KMS-11 (cell line): Measurements from ENCODE around the gene THG1L.

Experiments used
- H2AFZ ChIP-seq: fragments of 200-600 bp; sonication (generic); 2 replicates; pipeline ENCODE4 v1.6.1; 2016; ENCODE audit warnings: antibody characterized with exemption, mixed run types, low read depth
- H3K27ac ChIP-seq: fragments of 200-600 bp; sonication (generic); 2 replicates; pipeline ENCODE4 v1.6.1; 2016; ENCODE audit warnings: mild to moderate bottlenecking, mixed run types
- H3K27me3 ChIP-seq: fragments of 200-600 bp; sonication (generic); 2 replicates; pipeline ENCODE4 v1.6.1; 2017; ENCODE audit warnings: mild to moderate bottlenecking, low read depth, mixed run types, moderate library complexity; ENCODE audit not compliant: insufficient read depth
- H3K36me3 ChIP-seq: fragments of 200-600 bp; sonication (generic); 2 replicates; pipeline ENCODE4 v1.6.1; 2017; ENCODE audit warnings: mild to moderate bottlenecking, mixed run types; ENCODE audit not compliant: insufficient read depth
- H3K4me1 ChIP-seq: fragments of 200-600 bp; sonication (generic); 2 replicates; pipeline ENCODE4 v1.6.1; 2016; ENCODE audit warnings: mild to moderate bottlenecking, low read depth, mixed run types; ENCODE audit not compliant: poor library complexity, severe bottlenecking
- H3K4me2 ChIP-seq: fragments of 200-600 bp; sonication (generic); 2 replicates; pipeline ENCODE4 v1.7.0; 2016; ENCODE audit warnings: mild to moderate bottlenecking, mixed run types
- H3K4me3 ChIP-seq: fragments of 200-600 bp; sonication (generic); IDR thresholded peaks from 2 replicates; pipeline ENCODE4 v1.6.1; 2017; ENCODE audit warnings: low read depth, low read length, mixed read lengths; ENCODE audit not compliant: insufficient read depth
- H3K79me2 ChIP-seq: fragments of 200-600 bp; sonication (generic); 2 replicates; pipeline ENCODE4 v1.6.1; 2016; ENCODE audit warnings: low read depth, mixed run types; ENCODE audit not compliant: insufficient read depth
- H3K9ac ChIP-seq: fragments of 200-600 bp; sonication (generic); 2 replicates; pipeline ENCODE4 v1.6.1; 2016; ENCODE audit warnings: mild to moderate bottlenecking, mixed run types
- H4K20me1 ChIP-seq: fragments of 200-600 bp; sonication (generic); 2 replicates; pipeline ENCODE4 v1.6.1; 2016; ENCODE audit warnings: mild to moderate bottlenecking, mixed run types; ENCODE audit not compliant: insufficient read depth
- TF ChIP-seq, protein P1 (sequence below): fragments of 200-600 bp; sonication (generic); conservative IDR thresholded peaks from 2 replicates; pipeline ENCODE4 v1.6.1; 2017; ENCODE audit warnings: low read depth, mild to moderate bottlenecking, antibody characterized with exemption, low read length, moderate library complexity, mixed read lengths

THG1L gene

DNA sequence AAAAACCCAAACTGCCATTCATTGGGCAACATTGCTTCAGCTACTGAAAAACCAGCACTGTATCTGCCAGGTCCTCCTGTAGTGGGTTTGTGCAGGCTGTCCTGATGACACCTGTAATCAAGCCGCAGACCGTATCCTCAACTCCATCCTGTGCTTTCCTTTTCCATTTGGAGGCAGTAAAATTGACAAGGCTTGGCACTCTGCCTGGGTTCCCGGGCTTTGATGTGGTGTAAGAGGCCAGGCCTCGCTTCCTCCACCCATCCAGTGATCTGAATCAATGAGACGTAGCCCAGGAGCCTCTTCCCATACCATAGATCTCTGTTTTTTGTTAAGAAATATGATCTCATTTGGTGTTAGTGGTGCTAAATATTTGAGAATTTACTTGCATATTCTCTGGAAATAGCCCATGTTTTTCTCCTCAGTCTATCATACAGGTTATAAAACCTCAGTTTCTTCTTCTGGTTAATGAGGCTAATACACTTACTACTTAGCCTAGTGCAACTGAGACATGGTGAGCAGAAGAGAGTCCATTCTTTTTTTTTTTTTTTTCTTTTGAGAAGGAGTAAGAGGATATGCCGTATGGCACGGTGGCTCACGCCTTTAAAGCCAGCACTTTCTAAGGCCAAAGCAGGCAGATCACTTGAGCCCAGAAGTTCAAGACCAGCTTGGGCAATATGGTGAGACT, 47.0 kb downstream of the THG1L start:
- Histone ChIP-seq H3K36me3 (no peaks in the 10 kb centered on the region), H3K4me3 (no peak overlapping the region), H3K79me2 (no peaks in the 10 kb centered on the region), H3K27me3 (no peaks in the 10 kb centered on the region), H3K9ac (no peak overlapping the region), H4K20me1 (no peaks in the 10 kb centered on the region), H3K4me2 (no peak overlapping the region), H2AFZ (no peak overlapping the region), H3K4me1 (no peaks in the 10 kb centered on the region), H3K27ac (no peak overlapping the region)
- TF ChIP-seq, protein P1, sequence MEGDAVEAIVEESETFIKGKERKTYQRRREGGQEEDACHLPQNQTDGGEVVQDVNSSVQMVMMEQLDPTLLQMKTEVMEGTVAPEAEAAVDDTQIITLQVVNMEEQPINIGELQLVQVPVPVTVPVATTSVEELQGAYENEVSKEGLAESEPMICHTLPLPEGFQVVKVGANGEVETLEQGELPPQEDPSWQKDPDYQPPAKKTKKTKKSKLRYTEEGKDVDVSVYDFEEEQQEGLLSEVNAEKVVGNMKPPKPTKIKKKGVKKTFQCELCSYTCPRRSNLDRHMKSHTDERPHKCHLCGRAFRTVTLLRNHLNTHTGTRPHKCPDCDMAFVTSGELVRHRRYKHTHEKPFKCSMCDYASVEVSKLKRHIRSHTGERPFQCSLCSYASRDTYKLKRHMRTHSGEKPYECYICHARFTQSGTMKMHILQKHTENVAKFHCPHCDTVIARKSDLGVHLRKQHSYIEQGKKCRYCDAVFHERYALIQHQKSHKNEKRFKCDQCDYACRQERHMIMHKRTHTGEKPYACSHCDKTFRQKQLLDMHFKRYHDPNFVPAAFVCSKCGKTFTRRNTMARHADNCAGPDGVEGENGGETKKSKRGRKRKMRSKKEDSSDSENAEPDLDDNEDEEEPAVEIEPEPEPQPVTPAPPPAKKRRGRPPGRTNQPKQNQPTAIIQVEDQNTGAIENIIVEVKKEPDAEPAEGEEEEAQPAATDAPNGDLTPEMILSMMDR: no peak

DNA sequence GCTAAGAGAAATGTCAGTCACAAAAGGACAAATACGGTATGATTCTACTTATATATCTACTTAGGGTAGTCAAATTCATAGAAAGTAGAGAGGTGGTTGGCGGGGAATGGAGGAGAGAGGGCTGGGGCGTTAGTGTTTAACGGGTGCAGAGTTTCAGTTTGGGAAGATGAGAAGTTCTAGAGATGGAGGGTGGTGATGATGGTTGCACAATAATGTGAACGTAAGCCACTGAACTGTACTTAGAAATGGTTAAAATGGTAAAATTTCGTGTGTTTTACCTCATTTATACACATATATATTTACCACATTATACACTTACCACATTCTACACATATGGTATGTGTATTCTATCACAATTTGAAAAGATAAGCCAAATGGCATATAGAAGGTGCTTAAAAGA, 48.0 kb downstream of the THG1L start:
- Histone ChIP-seq H3K4me3 (no peak overlapping the region), H3K4me2 (no peak overlapping the region), H3K9ac (no peak overlapping the region), H4K20me1 (no peaks in the 10 kb centered on the region), H3K4me1 (no peaks in the 10 kb centered on the region), H3K79me2 (no peaks in the 10 kb centered on the region), H2AFZ (no peak overlapping the region), H3K27me3 (no peaks in the 10 kb centered on the region), H3K36me3 (no peaks in the 10 kb centered on the region), H3K27ac (no peak overlapping the region)
- TF ChIP-seq, protein P1: no peak

DNA sequence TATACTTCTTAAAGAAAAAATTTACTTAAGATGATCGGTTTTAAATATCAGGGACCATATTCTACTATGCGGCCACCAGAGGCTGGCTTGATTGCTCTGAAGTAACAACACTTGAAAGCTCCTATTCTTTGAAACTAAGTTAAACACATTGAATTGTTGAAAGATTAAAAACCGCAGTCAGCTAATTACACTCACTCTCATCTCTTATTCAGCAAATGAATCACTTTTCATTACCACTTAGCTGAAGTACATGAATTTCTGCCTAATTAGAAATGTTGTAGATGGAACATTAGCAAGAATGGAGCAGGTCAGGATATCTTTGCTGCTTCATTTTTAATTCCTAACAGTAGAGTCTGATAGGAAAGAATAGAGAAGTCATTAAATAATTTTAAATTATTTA, 54.6 kb downstream of the THG1L start:
- Histone ChIP-seq H3K27me3 (no peaks in the 10 kb centered on the region), H3K36me3 (no peaks in the 10 kb centered on the region), H3K27ac (no peak overlapping the region), H4K20me1 (no peaks in the 10 kb centered on the region), H3K4me2 (no peak overlapping the region), H3K9ac (no peak overlapping the region), H2AFZ (no peak overlapping the region), H3K79me2 (no peaks in the 10 kb centered on the region), H3K4me3 (no peak overlapping the region), H3K4me1 (no peaks in the 10 kb centered on the region)
- TF ChIP-seq, protein P1: no peak
